ENCODE results near the gene EMC6.

The EMC6 gene

DNA sequence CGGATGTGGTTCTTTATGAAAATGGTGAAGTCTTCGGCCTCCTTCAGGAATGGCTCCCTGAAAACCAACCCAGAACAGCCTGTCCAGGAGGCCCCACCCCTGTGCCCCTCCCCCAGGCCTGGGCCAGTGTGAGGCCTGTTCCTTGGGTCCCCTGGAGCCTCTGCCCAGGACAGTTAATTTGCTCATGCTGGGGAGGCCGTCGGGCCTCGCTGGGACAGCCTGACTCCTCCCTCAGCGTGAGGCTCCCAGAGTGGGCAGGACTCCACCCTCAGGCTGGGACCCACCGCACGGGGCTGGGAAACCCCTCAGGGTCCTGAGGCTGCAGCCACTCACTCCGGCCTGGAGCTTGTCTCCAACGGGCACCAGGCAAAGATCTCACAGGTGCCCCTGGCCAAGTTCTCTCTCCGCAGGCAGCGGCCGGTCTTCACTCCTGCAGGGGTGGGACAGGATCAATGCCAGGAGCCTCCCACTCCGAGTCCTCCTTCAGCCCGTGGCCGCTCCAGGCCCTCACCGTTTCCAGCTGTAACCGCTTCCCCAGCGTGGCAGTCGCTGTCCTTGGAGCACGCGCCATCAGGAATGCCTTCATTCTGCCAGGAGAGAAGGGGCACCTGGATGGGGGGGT lies 21.6 kb downstream of the EMC6 start:
- FAIRE-seq, result no peak
- no peak for DNase-seq (ENCODE audit: insufficient read length, low spot score)
- TF ChIP-seq, protein P1, sequence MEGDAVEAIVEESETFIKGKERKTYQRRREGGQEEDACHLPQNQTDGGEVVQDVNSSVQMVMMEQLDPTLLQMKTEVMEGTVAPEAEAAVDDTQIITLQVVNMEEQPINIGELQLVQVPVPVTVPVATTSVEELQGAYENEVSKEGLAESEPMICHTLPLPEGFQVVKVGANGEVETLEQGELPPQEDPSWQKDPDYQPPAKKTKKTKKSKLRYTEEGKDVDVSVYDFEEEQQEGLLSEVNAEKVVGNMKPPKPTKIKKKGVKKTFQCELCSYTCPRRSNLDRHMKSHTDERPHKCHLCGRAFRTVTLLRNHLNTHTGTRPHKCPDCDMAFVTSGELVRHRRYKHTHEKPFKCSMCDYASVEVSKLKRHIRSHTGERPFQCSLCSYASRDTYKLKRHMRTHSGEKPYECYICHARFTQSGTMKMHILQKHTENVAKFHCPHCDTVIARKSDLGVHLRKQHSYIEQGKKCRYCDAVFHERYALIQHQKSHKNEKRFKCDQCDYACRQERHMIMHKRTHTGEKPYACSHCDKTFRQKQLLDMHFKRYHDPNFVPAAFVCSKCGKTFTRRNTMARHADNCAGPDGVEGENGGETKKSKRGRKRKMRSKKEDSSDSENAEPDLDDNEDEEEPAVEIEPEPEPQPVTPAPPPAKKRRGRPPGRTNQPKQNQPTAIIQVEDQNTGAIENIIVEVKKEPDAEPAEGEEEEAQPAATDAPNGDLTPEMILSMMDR (IDR thresholded peaks at IDR 0.05; ENCODE audit: insufficient read depth, missing control alignments), result no peak

DNA sequence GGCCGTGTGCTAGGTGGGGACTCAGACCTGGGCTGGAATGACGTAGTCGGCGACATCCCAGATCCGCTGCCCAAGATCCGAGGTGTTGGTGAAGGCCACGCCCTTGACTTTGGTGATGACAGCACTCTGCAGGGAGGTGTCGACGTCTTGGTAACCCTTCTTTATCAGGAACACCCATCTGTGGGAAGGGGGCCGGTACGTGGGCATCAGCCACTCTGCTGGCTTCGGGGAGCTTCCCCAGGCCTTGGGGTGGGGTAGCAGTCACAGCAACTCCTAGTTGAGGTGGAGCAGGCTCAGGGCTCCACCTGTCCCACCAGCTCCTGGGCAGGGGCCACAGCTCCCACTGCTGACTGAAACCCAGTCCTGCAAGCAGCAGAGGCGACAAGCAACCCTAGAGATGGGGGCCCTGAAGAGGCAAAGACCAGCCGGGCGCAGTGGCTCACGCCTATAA lies 23.0 kb downstream of the EMC6 start:
- no peak for FAIRE-seq
- TF ChIP-seq, protein P1 (IDR thresholded peaks at IDR 0.05; ENCODE audit: insufficient read depth, missing control alignments), result no peak
- no peak for DNase-seq (ENCODE audit: insufficient read length, low spot score)

DNA sequence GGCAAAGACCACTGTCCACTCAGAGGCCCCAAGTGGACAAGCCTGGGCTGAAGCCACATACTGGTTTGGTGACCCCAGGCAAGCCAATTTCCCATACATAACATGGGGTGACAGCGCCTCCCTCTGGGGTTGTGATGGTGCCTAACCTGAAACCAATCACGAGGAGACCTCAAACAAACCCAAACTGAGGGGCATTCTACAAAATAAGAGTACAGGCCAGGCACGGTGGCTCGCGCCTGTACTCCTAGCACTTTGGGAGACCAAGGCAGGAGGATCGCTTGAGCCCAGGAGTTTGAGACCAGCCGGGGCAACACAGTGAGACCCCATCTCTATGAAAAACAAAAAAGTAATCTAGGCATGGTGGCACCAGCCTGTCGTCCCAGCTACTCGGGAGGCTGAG lies 23.7 kb downstream of the EMC6 start:
- DNase-seq (ENCODE audit: insufficient read length, low spot score) (no peak), FAIRE-seq (no peak)
- TF ChIP-seq, protein P1 (IDR thresholded peaks at IDR 0.05; ENCODE audit: insufficient read depth, missing control alignments), result no peak

DNA sequence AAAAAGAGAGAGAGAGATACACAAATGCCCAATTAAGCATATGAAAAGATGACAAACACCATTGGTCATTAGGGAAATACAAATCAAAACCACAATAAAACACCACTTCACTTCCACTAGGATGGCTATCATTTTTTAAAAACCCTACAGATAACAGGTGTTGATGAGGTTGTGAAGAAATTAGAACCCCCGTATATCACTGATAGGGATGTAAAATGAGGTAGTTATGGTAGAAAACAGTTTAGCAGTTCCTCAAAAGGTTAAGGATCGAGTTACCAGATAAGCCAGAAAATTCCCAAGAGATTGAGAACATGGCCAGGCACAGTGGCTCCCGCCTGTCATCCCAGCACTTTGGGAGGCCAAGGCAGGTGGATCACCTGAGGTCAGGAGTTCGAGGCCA lies 24.5 kb downstream of the EMC6 start:
- DNase-seq (ENCODE audit: insufficient read length, low spot score) (no peak), FAIRE-seq (no peak)
- TF ChIP-seq, protein P1 (IDR thresholded peaks at IDR 0.05; ENCODE audit: insufficient read depth, missing control alignments), result no peak

DNA sequence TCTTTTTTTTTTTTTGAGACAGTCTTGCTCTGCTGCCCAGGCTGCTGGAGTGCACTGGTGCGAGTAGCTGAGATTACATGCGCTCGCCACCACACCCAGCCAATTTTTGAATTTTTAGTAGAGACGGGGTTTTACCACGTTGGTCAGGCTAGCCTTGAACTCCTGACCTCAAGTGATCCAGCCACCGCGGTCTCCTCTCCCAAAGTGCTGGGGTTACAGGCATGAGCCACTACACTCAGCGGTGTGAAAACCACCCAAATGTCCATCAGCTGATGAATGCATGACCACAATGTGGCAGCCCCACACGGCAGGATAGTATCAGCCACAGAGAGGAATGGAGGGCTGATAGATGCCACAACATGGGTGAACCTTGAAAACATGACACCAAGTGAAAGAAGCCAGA lies 25.2 kb downstream of the EMC6 start:
- FAIRE-seq (no peak), DNase-seq (ENCODE audit: insufficient read length, low spot score) (no peak)
- TF ChIP-seq, protein P1 (IDR thresholded peaks at IDR 0.05; ENCODE audit: insufficient read depth, missing control alignments), result no peak

DNA sequence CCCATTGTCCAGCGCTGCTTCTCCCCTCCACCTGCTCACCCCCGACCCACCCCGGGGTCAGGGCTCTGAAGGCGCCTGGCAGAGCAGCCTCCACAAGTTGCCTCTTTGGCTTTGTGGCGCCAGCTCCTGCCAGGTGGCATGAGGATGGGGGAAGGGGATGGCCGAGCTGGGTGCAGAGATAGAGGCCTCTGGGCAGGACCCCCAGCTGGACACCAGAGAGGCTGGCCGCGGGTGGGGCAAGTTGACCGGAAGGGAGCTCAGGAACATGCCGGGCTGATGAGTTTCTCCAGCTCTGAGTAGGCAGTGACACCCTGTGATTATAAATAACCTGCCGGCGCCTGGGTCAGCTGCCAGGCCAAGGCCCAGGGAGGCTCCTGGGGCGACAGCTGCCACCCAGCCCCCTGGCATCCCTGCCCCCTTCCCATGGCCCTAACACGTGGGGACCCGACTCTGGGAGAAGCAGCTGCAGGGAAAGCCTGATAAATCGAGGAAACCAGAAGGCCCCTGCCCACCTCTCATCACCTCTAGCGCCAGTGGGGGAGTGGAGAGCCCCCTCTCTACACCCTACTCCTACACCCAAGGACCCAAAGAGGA lies 26.6 kb downstream of the EMC6 start:
- DNase-seq (ENCODE audit: insufficient read length, low spot score) (no peak), FAIRE-seq (no peak)
- TF ChIP-seq, protein P1 (IDR thresholded peaks at IDR 0.05; ENCODE audit: insufficient read depth, missing control alignments), result no peak

DNA sequence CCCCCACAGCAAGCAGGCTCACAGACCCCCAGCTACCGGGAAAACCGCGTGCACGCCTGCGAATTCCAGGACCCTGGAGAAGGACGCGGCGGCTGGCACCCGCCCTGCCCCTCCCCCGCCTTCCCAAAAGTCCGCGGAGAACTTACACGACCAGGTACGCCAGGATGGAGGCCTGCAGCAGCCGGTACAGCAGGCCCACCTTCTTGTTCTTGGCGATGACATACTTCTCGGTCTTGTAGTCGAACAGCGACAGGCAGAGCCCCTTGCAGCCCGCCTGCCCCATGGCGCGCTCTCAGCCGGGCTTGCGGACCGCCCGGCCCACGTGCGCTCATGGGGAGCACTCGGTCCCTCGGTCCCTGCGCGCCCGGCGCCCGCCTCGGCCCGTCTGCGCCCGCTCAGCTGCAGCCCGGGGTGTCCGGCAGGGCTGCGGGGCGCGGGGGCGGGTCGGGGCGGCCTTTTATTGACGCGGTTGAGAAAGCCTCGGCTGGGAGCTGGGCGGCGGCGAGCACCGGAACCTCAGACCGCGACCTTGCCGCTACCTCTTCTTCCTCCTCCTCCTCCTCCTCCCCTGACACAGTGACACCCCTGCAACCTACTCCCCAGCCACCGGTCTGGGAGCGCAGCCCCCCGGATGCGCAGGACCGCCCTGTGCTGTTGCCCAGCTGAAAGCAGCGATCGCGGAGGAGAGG lies 27.3 kb downstream of the EMC6 start, which contains the start of gene P2RX5:
Gene P2RX5, minus strand, starts transcription at position 433 of the 689 bp plus-strand sequence. Its CDS starts 150 bp downstream, at position 283.
- no peak for DNase-seq (ENCODE audit: insufficient read length, low spot score)
- TF ChIP-seq, protein P1 (IDR thresholded peaks at IDR 0.05; ENCODE audit: insufficient read depth, missing control alignments), result no peak
- no peak for FAIRE-seq
